GM19035 (cell line): ENCODE results near the gene RRP8.

Experiments
- ATAC-seq: cut with Tn5 transposase; IDR thresholded peaks from one replicate; pipeline ENCODE4 v1.9.1; 2021; ENCODE audit not compliant: unreplicated experiment

RRP8 gene

DNA sequence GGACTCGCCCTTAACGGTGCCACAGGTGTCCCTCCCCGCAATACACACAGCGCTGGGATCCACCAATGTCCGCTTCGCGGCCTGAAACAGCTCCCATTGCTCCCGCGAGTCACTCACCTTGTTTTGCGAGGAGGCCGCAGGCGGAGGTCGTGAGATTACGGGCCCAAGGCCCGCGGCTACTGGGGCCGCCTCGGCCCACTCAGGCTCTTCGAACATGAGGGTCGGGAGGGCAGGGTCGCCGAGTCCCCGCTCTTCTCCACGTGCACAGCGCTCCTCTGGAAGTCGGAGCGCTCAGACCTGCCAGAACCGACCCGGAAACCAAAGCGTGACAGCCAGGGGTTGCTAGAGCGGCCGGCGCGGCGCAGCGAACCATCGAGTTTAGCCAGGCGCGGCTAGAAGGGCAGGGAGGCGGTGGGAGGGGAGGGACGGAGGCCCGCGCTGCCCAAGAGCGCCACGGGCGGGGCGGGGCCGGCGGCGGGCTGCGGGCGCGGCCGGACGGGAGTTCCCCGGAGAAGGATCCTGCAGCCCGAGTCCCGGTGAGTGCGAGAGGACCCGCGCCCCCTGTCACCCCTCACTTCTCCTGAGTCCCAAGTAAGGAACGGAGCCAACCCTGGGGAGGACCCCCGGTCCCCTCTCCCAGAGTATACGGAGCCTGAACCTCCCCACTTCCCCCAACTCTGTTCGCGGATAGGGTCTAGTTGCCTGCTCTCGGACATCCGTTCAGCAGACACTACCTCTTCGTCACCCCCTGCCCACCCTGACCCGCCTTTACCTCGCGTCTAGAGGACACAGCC, at the start of gene RRP8, which contains the start of gene ILK:
RRP8 (minus strand) TSS at position 330 of the 794 bp plus-strand sequence; CDS start at position 216, 114 bp downstream.
ILK (plus strand) TSS at position 488 of the 794 bp plus-strand sequence. CDS start 498 bp downstream, outside the sequence.
- peak; percentile 75 for ATAC-seq

DNA sequence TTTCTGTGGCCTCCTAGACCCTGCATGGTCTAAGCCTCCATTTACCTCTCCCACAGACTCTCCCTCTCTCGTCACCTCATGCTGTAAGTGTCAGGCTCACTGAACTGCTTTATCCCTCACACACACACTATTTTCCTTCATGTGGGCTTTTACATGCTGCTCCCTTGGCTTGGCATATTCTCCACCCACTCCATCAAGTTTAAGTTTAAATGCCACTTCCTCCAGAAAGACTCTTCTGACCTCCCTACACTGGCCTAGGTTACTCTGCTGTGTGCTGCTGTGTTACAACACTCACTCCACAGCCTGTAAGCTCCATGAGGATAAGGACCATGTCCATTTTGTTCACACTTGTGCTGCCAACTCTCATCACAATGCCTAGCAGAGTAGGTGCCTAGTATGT, 49.7 kb upstream of the RRP8 start:
- ATAC-seq = no peak

DNA sequence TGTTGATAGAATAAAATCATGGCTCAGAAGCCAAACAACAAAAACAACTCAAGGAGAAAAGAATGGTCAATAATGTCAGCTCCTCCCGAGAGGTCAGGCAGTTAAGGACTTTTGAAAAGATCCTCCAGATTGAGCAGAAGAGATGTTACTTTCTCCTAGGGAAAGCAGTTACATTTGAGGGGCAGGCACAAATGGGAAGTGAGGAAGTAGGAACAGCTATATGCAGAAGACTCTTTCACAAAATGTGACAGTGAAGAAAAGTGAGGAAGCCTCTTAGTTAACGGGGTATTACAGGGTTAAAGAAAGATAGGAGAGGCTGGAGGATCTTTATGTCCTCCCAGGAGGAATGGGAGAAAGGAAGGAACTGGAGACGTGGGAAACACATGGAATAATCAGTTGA, 48.8 kb upstream of the RRP8 start:
- ATAC-seq = no peak

DNA sequence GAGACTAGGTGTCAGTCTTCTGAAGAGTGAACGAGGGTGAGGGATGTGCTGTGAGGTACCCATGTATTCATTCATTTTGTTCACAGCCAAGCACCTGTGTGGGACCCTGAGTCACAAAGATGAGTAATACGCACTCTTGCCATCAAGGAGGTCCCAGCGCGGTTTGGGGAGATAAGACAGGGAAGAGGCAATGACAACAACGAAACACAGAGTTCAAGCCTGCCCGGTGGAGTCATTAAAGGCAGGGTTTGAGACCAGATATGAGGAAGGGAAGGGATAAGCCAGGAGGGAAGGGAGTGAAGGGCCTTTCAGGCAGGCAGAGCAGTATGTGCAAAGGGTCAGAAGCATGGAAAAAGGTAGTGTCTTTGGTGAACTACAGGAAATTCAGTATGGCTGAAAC, 47.6 kb upstream of the RRP8 start:
- ATAC-seq = no peak

DNA sequence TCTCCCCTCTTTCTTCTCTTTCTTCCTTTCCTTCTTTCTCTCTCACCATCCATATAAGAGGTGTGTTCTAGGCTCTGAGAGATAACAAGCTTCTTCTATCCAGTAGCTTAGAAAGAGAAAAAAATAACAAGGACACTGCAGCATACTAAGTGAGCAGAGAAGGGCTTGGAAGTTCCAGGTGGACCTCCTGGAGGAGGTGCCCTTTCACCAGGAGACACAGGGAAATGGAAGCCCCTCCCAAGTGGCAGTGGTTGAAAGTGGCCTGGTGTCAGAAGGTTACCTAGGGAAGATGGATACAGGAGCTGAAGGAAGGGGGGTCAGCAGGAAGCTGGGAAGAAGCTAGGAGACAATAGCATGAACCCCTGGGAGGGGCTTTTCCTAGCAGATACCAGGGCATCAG, 46.7 kb upstream of the RRP8 start:
- no peak for ATAC-seq

DNA sequence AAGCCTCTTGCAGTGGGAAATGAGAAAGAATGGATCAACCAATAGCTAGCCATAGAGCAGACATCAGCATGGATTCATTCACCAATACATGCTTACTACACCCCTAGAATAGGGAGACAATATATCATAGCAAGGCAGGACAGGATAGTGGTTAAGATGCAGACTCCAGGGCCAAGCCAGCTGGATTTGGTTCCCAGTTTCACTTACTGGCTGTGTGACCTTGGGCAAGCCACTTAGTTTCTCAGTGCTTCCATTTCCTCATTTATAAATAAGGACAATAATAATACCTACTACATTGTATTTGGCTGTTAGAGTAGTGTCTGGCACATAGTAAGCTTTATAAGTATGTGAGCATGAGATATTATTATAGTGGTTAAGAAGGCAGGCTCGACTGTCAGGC, 45.1 kb upstream of the RRP8 start:
- ATAC-seq = no peak

DNA sequence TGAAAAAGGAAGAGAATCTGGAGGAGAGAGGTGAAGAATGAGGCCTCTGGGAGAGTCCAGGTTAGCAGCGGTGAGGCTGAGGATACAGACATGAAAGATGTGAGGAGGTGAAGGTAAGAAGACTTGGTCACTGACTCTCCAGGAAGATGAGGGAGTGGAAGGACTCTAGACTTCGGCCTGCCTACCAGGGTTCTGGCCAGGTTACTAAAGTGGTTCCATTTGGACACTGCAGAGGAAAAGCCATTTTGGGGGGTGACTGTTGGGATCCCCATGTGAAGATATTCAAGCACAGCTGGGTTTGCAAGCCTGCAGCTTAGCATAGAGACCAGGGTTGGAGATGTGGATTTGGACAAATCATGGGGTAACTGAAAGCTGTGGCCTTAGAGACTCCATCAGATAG, 44.4 kb upstream of the RRP8 start:
- ATAC-seq = no peak

DNA sequence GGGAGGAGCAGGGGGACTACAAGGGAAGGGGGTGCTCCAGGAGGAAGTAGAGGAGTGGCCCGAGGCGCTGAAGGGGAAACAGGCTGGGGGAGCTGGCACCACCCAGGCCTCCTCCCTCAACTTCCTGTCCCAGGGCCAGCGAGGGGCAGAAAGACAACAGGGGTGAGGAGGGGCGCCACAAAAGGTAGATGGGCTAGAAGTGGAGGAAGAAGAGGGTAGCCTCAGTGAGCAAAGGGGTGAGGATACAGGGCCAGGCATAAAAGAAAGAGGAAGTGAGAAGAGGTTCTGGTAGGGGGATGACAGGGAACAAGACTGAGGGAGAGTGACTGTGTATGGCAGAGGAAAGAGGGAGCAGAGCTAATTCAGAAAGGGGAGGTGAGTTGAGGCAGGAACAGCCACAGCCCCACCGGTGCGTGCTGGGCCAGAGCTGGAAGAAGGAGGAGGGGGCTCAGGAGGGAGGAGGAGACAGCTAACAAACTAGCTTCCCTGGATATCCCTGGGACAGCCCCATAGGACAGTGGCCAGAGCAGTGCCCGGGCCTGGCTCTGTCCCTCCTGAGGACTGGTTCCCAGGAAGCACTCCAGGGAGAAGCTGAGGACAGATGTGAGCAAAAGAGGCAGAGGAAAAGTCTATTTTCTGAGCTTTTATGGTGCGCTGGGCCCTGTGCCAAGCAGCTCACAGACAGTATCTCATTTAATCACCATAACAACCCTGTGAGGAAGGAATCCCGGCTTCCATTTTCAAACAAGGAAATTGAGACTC, 43.7 kb upstream of the RRP8 start:
- peak; percentile 87 for ATAC-seq

DNA sequence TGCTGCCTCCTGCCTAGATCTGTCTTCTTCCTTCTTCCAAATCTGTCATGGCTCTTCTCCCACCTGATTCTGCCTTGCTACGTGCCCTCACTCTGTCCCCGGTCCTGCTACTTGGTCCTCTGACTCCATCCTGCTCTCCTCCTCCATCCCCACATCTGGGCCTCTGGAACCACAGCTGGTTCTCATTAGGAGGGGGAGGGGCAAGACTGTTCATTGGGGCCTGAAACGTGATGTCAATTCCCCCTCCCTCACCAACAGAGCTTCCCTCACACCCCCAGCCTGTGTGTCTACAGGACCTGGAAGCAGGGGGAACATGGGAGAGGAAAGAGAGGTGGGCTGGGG, 43.1 kb upstream of the RRP8 start:
- no peak for ATAC-seq

DNA sequence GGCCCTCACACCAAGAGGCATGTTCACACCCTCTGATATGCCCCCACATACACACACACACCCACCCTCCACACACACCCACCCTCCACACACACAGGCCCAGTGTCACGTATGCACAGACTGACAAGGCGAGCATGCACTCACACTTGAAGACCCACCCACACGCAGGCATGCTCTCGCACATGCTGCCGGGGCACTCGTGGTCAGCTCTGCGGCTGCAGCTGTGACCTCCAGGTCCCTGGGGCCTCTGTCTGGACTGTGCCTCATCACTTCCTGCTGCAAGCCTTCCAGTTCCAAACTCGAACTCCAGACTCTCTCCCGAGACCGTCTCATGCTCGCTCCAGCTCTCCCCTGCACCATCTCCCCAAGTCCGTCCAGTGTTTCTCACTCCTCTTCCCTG, 42.7 kb upstream of the RRP8 start:
- ATAC-seq = no peak

DNA sequence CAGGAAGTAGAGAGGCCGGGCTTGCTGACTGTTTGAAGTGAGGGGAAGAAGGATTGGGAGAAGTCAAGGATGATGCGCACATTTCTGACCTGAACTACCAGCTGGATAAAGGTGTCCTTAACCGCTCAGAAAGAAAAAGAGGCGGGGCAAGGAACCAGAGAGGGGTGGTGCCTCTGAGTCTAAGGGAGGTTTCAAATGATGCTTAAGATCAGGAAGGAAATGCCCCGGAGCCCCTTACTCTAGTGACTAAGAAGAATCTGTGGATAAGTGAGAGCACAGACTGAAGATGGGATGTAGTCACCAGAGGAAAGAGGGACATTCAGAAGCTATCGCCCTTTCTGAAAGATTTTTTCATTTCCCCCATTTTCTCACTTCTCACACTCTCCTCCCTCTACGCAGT, 39.5 kb upstream of the RRP8 start:
- no peak for ATAC-seq

DNA sequence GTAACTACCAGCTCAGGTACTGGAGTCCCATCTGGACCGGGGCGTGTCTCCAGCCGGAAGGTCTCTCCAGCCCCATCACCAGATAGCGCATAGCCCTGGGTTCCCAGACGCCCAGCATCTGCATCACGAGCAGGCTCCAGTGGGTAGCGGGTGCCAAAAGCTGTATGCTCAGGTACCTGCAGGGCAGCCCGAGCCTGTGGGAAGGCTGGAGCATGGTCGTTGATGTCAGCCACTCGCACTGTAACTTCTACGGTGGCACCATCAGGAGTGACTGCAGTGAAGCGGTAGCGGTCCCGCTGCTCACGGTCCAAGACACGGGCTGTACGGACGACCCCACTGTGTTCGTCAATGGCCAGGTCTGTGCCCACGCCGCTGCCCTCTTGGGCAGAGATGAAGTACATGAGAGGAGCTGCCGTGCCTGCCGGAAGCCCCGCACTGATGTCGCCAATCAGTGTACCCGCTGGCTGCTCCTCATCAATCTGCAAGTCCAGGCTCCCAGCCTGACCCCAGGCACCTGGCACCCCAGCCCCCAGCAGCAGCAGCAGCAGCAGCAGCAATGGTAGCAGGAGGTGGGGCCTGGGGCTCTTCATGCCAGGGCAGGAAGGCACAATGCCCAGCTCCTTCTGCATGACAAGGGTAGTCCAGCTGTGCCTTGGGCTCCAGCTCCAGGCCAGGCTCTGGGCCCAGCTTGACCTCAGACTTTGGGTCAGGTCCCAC, 37.7 kb upstream of the RRP8 start:
- ATAC-seq = no peak

DNA sequence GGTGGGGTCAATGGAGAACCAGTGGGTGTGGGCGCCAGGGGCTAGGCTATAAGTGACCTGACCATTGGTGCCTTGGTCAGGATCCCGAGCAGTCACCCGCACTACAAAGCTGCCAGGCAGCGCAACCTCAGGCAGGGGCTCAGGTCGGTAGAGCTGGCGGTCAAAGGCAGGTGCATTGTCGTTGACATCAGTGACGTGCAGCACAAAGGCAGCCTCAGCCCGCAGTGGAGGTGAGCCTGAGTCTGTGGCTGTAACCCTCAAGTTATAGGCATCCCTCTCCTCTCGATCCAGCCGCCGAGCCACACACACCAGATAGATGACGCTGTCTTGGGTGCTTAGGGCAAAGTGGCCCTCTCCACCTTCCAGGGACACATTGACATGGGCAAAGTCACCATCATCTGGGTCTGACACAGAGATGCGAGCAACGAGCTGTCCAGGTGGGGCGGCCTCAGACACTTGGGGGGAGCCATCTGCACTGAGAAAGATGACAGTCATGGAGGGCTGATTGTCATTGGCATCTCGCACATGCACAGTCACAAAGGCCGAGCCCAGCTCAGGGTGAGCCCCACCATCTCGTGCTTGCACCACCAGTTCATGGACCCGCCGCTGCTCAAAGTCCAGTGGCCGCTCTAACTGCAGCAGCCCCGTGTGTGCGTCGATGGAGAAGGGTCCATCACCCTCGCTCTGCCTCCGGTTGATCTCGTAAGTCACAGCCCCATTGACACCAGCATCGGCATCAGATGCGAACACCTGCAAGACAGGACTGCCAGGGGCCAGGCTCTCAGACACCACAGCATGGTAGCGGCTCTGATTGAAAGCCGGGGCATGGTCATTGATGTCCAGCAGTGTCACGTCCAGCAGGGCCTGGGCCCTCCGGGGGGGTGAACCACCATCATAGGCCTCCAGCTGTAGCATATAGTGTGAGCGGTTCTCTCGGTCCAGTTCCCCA, 36.9 kb upstream of the RRP8 start:
- ATAC-seq = no peak

DNA sequence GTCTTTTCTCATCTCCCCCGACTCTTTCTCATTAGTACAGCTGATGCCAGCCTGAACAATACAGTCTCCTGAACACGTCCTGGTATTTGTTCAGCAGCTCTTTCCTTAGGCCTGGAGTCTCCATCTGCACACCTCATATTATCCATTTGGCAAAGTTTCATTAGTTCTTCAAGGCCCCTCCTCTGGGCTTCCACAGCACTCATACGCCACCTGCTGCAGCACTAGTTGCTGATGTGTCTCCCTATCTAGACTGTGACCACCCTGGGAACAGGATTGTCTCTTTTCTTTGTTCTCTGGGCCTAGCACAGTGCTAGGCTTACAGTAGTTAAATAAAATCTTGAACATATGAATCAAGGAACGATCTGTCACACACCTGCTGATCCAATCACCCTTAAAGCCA, 35.0 kb upstream of the RRP8 start:
- ATAC-seq = no peak

DNA sequence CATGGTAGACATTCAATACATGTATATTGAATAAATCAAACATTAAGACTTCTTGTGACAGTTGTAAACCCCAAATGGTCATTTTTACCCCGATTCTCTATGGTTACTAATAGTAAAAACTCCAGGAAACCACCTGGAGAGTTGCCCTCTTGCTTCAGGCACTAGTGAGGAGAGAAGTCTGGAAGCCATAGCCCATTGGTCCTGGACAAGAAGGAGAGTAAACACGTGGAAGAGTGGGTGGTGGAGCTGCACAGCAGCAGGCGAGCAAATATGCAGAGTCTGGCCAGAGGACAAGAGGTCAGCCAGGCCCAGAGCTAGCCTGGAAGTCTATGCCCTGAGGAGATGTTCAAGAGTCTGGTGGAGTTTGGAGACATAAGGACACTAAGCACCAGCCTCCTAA, 34.5 kb upstream of the RRP8 start:
- ATAC-seq = no peak

DNA sequence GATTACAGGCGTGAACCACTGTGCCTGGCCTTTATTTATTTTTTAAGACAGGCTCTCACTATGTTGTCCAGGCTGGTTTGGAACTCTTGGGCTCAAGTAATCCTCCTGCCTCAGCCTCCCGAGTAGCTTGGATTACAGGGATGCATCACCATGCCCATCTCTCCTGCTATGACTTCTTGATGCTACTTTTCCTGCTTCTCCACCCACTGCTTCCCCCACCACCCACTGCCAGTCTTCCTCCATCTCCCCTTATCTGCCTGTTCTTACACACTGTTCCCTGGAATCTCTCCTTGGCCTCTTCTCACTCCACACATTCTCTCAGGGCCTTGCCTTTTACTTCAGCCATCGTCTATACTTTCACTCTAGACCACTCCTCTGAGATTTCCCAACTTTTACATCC, 33.1 kb upstream of the RRP8 start:
- no peak for ATAC-seq

DNA sequence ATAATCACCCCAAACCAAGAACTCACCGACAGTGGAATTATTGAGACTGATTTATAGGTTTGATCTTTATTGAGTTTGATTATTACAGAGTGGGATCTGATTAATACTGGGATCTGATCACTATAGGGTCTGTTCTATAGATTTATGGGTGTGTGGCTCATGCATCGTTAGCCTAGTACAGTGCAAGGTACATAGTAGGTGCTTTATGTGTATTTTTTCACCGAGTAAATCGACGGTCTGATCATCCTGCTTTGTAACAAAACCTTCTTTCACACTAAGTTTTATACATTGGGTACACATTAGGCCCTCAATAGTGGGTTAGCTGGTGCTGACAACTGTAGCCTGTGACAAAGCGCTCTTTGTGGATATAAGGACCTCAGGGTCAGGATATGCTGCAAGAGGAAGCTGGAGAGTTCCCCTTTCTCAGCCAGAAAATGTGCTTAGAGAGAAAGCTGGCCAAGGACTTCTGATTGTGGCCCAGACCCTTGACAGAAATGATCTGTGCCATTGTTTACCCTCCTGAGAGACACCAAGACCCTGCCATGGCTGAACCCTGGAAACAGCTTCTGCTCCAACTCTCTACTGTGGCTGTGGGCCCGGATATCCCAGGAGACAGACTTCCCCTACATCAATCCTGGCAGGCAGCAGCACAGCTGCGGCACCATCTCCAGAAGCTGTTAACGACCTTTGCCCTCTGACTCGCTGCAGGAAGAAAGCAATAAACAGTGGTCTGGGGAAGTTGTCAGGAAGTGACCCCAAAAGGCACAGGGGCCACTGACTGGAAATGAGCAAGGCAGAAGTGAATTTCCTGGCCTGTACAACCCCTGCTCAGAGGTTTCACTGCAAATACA, 31.9 kb upstream of the RRP8 start:
- no peak for ATAC-seq

DNA sequence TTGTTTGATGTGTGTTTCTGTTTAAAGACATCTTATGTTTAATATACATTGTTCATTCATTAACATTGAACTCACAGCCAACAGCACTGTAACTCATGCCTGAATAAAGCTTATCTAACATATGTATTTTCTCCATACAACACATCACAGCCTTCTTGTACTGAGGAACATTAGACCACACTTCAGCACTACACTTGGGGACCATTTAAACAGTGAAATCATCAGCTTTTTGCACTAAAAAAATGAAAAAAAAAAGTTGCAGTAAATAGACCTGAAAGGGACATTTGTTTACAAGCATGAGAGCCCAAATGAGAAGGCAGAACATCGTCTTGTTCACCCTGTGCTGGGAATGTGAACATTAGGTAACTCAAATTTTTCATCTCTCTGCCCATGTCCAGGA, 31.1 kb upstream of the RRP8 start:
- no peak for ATAC-seq

DNA sequence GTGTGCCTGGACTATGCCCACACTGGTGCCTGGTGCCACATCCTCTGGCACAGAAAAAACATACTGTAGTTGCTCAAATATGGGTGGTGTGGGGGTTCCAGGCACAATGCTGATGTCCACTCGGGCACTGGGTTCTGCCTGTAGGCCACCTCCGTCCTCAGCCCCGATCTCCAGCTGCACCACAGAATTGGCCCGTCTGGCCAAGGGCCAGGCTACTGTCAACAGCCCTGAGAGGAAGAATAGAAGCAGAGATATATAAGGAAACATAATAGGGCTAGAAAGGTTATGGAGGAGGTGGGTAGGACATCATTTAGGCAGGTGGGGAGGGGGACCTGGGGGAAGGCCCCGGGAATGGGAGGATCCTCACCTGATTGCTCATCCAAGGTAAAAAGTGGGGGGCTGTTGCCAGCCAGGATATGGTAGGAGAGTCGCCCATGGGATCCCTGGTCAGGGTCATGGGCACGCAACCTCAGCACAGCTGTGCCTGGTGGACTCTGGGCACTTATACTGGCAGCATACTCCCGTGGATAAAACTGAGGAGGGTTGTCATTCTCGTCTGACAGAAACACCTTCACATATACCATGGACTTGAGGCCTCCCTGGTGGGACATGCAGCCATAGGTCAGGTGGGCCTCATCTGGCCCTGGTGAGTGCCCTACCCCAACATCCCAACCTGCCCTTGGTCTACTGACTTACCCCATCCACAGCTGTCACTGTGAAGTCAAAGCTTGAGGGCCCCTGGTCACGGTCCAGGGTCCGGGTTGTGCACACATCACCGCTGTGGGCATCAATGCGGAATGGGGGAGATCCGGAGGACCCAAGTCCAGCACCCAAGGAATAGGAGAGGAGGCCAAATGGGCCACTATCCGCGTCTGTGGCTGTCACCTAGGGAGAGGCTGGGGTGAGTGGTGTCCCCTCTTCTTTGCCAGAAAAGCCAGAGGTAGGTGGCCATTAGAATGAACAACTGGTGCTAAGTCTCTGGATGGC, 30.3 kb upstream of the RRP8 start:
- no peak for ATAC-seq
